Transverse colon (tissue), 4 donors: ENCODE data around the gene PIH1D1. TPM values are rescaled to one million over a fixed set of nuclear protein-coding genes. Genes with fewer than 3 reads are reported as not detected.
A peak's percentile ranks its signal among the peaks of the same experiment; 100 is the strongest.

Experiments used
- DNase-seq: peaks from one replicate; pipeline ENCODE4 v3.0.0-alpha.2; 2019
- H3K27ac ChIP-seq, 4 donors: fragments of 200-600 bp; sonication (generic); 2 replicates each; pipeline ENCODE4 v1.5.1; 2016 to 2018; ENCODE audit warnings: inconsistent platforms in 4 of 4
- H3K27me3 ChIP-seq: fragments of 200-600 bp; sonication (generic); 2 replicates; pipeline ENCODE4 v1.5.1; 2017; ENCODE audit warnings: inconsistent platforms
- H3K36me3 ChIP-seq, 4 donors: fragments of 200-600 bp; sonication (generic); 2 replicates each; pipeline ENCODE4 v1.5.1; 2017 to 2019; ENCODE audit warnings: inconsistent platforms in 4 of 4
- H3K4me1 ChIP-seq, 4 donors: fragments of 200-600 bp; sonication (generic); 2 replicates each; pipeline ENCODE4 v1.5.1; 2017 to 2020; ENCODE audit warnings: inconsistent platforms in 4 of 4
- H3K4me3 ChIP-seq, 4 donors: fragments of 200-600 bp; sonication (generic); 1 replicate in 1 of 4; 2 replicates in 3 of 4; pipeline versions ENCODE4 v1.5.1 to v1.6.1; 2017 to 2019; ENCODE audit warnings: inconsistent platforms in 4 of 4
- H3K9me3 ChIP-seq, 2 donors: fragments of 200-600 bp; sonication (generic); 2 replicates each; pipeline ENCODE4 v1.5.1; 2017 to 2019; ENCODE audit warnings: inconsistent platforms in 2 of 2
- CTCF ChIP-seq, 5 experiments: fragments of 200-600 bp in 3 of 5; fragments of 450-650 bp in 2 of 5; sonication (generic) in 3 of 5; IDR thresholded peaks; 1 replicate in 2 of 5; 2 replicates in 3 of 5; pipeline ENCODE4 v1.5.1; 2016 to 2017; ENCODE audit warnings: antibody characterized with exemption in 5 of 5, inconsistent platforms in 3 of 5, mild to moderate bottlenecking in 2 of 5, moderate library complexity in 1 of 5
- EP300 ChIP-seq: sonication (generic); formaldehyde crosslinking; IDR thresholded peaks from one replicate; pipeline ENCODE4 v1.6.1; 2017; ENCODE audit warnings: antibody characterized with exemption, low read depth
- POLR2A ChIP-seq: fragments of 450-650 bp; IDR thresholded peaks from one replicate; pipeline ENCODE4 v1.6.1; 2016; ENCODE audit warnings: antibody characterized with exemption, mild to moderate bottlenecking, moderate library complexity
- POLR2AphosphoS5 ChIP-seq, 3 donors: sonication (generic); formaldehyde crosslinking; IDR thresholded peaks; one replicate each; pipeline ENCODE4 v1.6.1; 2016; ENCODE audit warnings: antibody characterized with exemption in 3 of 3
- WGBS, 2 donors: methylation state at CpG; one replicate each; pipeline ENCODE4 v1.1.5; 2018; ENCODE audit warnings: low coverage in 1 of 2; 5-methylcytosine and 5-hydroxymethylcytosine counted together
- in situ Hi-C, 4 donors: fragments of 200-750 bp; cut with MboI; loops; one replicate each; pipeline versions ENCODE4 v1.15.0 to v1.15.1; 2017; ENCODE audit warnings: low sequenced_read_pairs in 3 of 4, low pct_ligation_motif_present in 1 of 4, low pct_unique_long_range_greater_than_20kb in 1 of 4
- intact Hi-C: fragments of 100-400 bp; cut with DNase I; formaldehyde crosslinking; loops from one replicate; pipeline ENCODE4 v1.15.1; 2023; ENCODE audit warnings: low total_unique reads
- total RNA-seq, 4 donors: library from RNA; depleted of rRNA; stranded (reverse); fragments of >200 nt; gene quantifications; one replicate each; pipeline ENCODE4 v1.1.0, GENCODE V29; 2016

Gene PIH1D1
- total RNA-seq, 4 donors from 2014 or later = 52.7 to 105 (median 90.4) TPM

- WGBS, 2 donors = 12 to 15% methylated on average over 8 to 41 of the region's 42 CpGs
- intact Hi-C loops (no loop called here), in situ Hi-C loops (no loop called here)
- no peak within 1 kb of the TSS for H3K27ac ChIP-seq
- no peak for DNase-seq
- no peak for TF ChIP-seq POLR2A
- TF ChIP-seq CTCF (IDR thresholded peaks at IDR 0.05) = no peak
- TF ChIP-seq EP300 = no peak
- no peak for TF ChIP-seq POLR2AphosphoS5 (IDR thresholded peaks at IDR 0.05)
- peaks cover 9 to 34% (median 25%) of the 10 kb centered on the region in 4 donors for H3K4me1 ChIP-seq
- peak within 1 kb of the TSS in 2 of 4 donors; percentile 15 to 42 for H3K4me3 ChIP-seq
- H3K36me3 ChIP-seq = no peaks in the 10 kb centered on the region
- H3K27me3 ChIP-seq = peaks cover 100% of the 10 kb centered on the region
- no peaks in the 10 kb centered on the region for H3K9me3 ChIP-seq
These were observed 28.3 kb downstream of the PIH1D1 start, which contains the start of gene PTH2 for GRCh38 chr19:49423071-49423984. Gene PTH2 (minus strand): TSS chr19:49423441. CDS start chr19:49423339, 102 bp downstream.

GRCh38 chr19:49422407-49423070 is 29.1 kb downstream of the PIH1D1 start:
- intact Hi-C loops = no loop called here
- Histone ChIP-seq H3K9me3 (no peaks in the 10 kb centered on the region), H3K27me3 (peaks cover 100% of the 10 kb centered on the region), H3K4me3 (peak overlapping the region in 2 of 4 donors; percentile 15 to 42), H3K27ac (no peak overlapping the region), H3K4me1 (peaks cover 3 to 27% (median 18%) of the 10 kb centered on the region in 4 donors), H3K36me3 (no peaks in the 10 kb centered on the region)
- no peak for DNase-seq
- 6 to 60% methylated on average over 1 to 49 of the region's 58 CpGs for WGBS, 2 donors
- in situ Hi-C loops = no loop called here
- no peak for TF ChIP-seq POLR2AphosphoS5 (IDR thresholded peaks at IDR 0.05)
- TF ChIP-seq EP300 = no peak
- no peak for TF ChIP-seq POLR2A
- peak; percentile 12 to 42 (median 20) for TF ChIP-seq CTCF (IDR thresholded peaks at IDR 0.05)

GRCh38 chr19:49421878-49422202 is 29.8 kb downstream of the PIH1D1 start:
- Histone ChIP-seq H3K36me3 (no peaks in the 10 kb centered on the region), H3K4me3 (no peak overlapping the region), H3K27me3 (peaks cover 100% of the 10 kb centered on the region), H3K27ac (no peak overlapping the region), H3K4me1 (peaks cover 3 to 27% (median 18%) of the 10 kb centered on the region in 4 donors), H3K9me3 (no peaks in the 10 kb centered on the region)
- no peak for DNase-seq
- in situ Hi-C loops (no loop called here), intact Hi-C loops (no loop called here)
- no peak for TF ChIP-seq POLR2A
- no peak for TF ChIP-seq CTCF (IDR thresholded peaks at IDR 0.05)
- WGBS, 2 donors = 24 to 25% methylated on average over 2 to 3 of the region's 3 CpGs
